Measurements from ENCODE around the gene GGA1.

DNA sequence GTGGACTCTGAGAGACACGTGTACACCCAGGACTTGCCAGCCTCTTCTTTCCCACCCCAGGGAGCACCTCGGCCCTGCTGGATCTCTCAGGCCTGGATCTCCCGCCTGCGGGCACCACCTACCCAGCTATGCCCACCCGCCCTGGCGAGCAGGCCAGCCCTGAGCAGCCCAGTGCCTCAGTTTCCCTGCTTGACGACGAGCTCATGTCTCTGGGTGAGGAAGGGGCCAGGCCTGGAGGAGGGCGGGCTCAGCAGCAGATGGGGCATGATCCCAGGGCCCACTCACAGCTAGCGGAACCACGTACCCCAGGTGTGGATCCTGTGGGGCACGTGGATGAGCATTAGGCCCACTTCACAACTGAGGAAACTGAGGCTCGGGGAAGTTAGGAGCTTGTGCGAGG lies 17.1 kb downstream of the GGA1 start:
- TF ChIP-seq POLR2AphosphoS5 (IDR thresholded peaks at IDR 0.05) (no peak), POLR2A (IDR thresholded peaks at IDR 0.05) (no peak), EP300 (IDR thresholded peaks at IDR 0.05) (no peak)
- TF ChIP-seq, protein P1, sequence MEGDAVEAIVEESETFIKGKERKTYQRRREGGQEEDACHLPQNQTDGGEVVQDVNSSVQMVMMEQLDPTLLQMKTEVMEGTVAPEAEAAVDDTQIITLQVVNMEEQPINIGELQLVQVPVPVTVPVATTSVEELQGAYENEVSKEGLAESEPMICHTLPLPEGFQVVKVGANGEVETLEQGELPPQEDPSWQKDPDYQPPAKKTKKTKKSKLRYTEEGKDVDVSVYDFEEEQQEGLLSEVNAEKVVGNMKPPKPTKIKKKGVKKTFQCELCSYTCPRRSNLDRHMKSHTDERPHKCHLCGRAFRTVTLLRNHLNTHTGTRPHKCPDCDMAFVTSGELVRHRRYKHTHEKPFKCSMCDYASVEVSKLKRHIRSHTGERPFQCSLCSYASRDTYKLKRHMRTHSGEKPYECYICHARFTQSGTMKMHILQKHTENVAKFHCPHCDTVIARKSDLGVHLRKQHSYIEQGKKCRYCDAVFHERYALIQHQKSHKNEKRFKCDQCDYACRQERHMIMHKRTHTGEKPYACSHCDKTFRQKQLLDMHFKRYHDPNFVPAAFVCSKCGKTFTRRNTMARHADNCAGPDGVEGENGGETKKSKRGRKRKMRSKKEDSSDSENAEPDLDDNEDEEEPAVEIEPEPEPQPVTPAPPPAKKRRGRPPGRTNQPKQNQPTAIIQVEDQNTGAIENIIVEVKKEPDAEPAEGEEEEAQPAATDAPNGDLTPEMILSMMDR (IDR thresholded peaks at IDR 0.05): no peak

All from gastroesophageal sphincter (tissue), 3 donors.